Keratinocyte (primary cell): ENCODE measurements around the gene OR56A5. TPM values are rescaled to one million over a fixed set of nuclear protein-coding genes. Genes with fewer than 3 reads are reported as not detected.

Experiments
- DNase-seq: peaks from one replicate; pipeline ENCODE4 v3.0.0-alpha.2; 2011; ENCODE audit warnings: low read depth, missing footprints, low spot score
- FAIRE-seq: peaks from 2 replicates; lab custom pipeline; 2011; peaks lifted over from hg19 to GRCh38; lab: Jason Lieb, UNC
- H2AFZ ChIP-seq: 2 replicates; pipeline ENCODE4 v1.6.0; 2012; ENCODE audit warnings: low read length, control low read depth, inconsistent platforms; ENCODE audit not compliant: control insufficient read depth
- H3K27ac ChIP-seq: 2 replicates; pipeline ENCODE4 v1.5.1; 2011; ENCODE audit warnings: low read length; ENCODE audit not compliant: control insufficient read depth, insufficient read depth
- H3K27me3 ChIP-seq: 3 replicates; pipeline ENCODE4 v1.6.0; 2011; ENCODE audit warnings: low read length; ENCODE audit not compliant: control insufficient read depth, insufficient read depth; ENCODE audit errors: extremely low read depth
- H3K36me3 ChIP-seq, 2 experiments: 2 replicates in 1 of 2; 3 replicates in 1 of 2; pipeline ENCODE4 v1.5.1; 2011; ENCODE audit warnings: low read length in 2 of 2, mild to moderate bottlenecking in 1 of 2; ENCODE audit not compliant: control insufficient read depth in 2 of 2, insufficient read depth in 2 of 2; ENCODE audit errors: extremely low read depth in 1 of 2
- H3K4me1 ChIP-seq: 3 replicates; pipeline ENCODE4 v1.5.1; 2011; ENCODE audit warnings: low read length; ENCODE audit not compliant: control insufficient read depth, insufficient read depth; ENCODE audit errors: extremely low read depth
- H3K4me2 ChIP-seq: 3 replicates; pipeline ENCODE4 v1.6.0; 2011; ENCODE audit warnings: low read depth, low read length; ENCODE audit not compliant: control insufficient read depth, insufficient read depth; ENCODE audit errors: extremely low read depth
- H3K4me3 ChIP-seq, 3 experiments: fragments of 200-600 bp in 1 of 3; sonication (generic) in 1 of 3; 2 replicates in 2 of 3; 3 replicates in 1 of 3; pipeline ENCODE4 v1.5.1; 2011 to 2016; ENCODE audit warnings: low read length in 3 of 3, mild to moderate bottlenecking in 3 of 3, control low read depth in 2 of 3, inconsistent platforms in 1 of 3, low read depth in 1 of 3, mixed read lengths in 1 of 3, mixed run types in 1 of 3, moderate library complexity in 1 of 3; ENCODE audit not compliant: control insufficient read depth in 2 of 3, insufficient read depth in 2 of 3; ENCODE audit errors: extremely low read depth in 1 of 3
- H3K79me2 ChIP-seq: 2 replicates; pipeline ENCODE4 v1.6.0; 2012; ENCODE audit warnings: low read length; ENCODE audit not compliant: control insufficient read depth, insufficient read depth
- H3K9ac ChIP-seq: 3 replicates; pipeline ENCODE4 v1.6.0; 2011; ENCODE audit warnings: low read length; ENCODE audit not compliant: control insufficient read depth, insufficient read depth; ENCODE audit errors: extremely low read depth
- H3K9me1 ChIP-seq: 3 replicates; pipeline ENCODE4 v1.6.0; 2011; ENCODE audit warnings: low read length; ENCODE audit not compliant: control insufficient read depth, insufficient read depth; ENCODE audit errors: extremely low read depth
- H3K9me3 ChIP-seq: 2 replicates; pipeline ENCODE4 v1.5.1; 2012; ENCODE audit warnings: low read depth, low read length; ENCODE audit not compliant: control insufficient read depth
- H4K20me1 ChIP-seq: 3 replicates; pipeline ENCODE4 v1.6.0; 2011; ENCODE audit warnings: low read length; ENCODE audit not compliant: control insufficient read depth, insufficient read depth; ENCODE audit errors: extremely low read depth
- EZH2 ChIP-seq: IDR thresholded peaks from one replicate; pipeline ENCODE4 v1.6.1; 2012; ENCODE audit warnings: inconsistent platforms, mild to moderate bottlenecking, low read length, moderate library complexity
- dilution Hi-C: fragments of 300-500 bp; cut with MboI; formaldehyde crosslinking; loops from one replicate; pipeline ENCODE4 v1.7.0; 2020; ENCODE audit warnings: low sequenced_read_pairs; ENCODE audit not compliant: extremely low pct_ligation_motif_present
- polyA plus RNA-seq, 5 experiments: library from polyadenylated mRNA; depleted of rRNA in 3 of 5; stranded (reverse) in 3 of 5; stranded (forward) in 1 of 5; unstranded in 1 of 5; fragments of >200 nt; gene quantifications; 1 replicate in 1 of 5; 2 replicates in 3 of 5; 3 replicates in 1 of 5; pipeline versions ENCODE4 v1.2.1 to v1.2.3, GENCODE V29; 2011 to 2012; ENCODE audit warnings: missing spikeins in 2 of 5, low read depth in 1 of 5, low replicate concordance in 1 of 5
- TF ChIP-seq, protein P1 (sequence below), 3 experiments: IDR thresholded peaks in 1 of 3; conservative IDR thresholded peaks in 1 of 3; optimal IDR thresholded peaks in 1 of 3; 2 replicates in 2 of 3; 3 replicates in 1 of 3; pipeline versions ENCODE3 to v1.5.1; 2011; ENCODE audit warnings: low read length in 3 of 3, mild to moderate bottlenecking in 3 of 3, moderate library complexity in 2 of 3, control low read depth in 1 of 3, inconsistent platforms in 1 of 3; ENCODE audit not compliant: insufficient read depth in 2 of 3; ENCODE audit errors: extremely low read depth in 1 of 3

Gene OR56A5
- polyA plus RNA-seq, 1 donor (not counting 4 experiments of a cell fraction or from before 2014, with no cell fraction given), result not detected

DNA sequence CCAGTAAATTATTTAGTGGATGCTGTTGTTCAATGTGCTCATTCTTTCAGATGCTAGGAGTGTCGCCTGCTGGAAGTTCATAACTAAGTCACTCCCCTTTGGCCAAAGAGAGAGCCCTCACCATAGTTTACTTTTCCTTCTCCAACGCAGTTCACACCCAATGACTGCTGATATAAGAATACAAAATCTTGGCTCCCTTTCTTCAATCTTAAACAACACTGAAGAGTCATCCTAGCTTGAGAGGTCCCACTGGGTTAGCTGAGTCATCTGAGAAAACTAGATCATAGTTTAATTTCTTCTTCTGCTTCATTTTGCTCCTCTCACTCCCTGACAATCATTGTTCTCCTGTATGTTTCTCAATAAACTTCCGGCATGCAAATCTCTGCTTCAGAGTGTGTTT, 23.9 kb upstream of the OR56A5 start:
- TF ChIP-seq, protein P1, sequence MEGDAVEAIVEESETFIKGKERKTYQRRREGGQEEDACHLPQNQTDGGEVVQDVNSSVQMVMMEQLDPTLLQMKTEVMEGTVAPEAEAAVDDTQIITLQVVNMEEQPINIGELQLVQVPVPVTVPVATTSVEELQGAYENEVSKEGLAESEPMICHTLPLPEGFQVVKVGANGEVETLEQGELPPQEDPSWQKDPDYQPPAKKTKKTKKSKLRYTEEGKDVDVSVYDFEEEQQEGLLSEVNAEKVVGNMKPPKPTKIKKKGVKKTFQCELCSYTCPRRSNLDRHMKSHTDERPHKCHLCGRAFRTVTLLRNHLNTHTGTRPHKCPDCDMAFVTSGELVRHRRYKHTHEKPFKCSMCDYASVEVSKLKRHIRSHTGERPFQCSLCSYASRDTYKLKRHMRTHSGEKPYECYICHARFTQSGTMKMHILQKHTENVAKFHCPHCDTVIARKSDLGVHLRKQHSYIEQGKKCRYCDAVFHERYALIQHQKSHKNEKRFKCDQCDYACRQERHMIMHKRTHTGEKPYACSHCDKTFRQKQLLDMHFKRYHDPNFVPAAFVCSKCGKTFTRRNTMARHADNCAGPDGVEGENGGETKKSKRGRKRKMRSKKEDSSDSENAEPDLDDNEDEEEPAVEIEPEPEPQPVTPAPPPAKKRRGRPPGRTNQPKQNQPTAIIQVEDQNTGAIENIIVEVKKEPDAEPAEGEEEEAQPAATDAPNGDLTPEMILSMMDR (optimal IDR thresholded peaks at IDR 0.05 in 1 of 3, IDR thresholded peaks at IDR 0.05 in 1 of 3, conservative IDR thresholded peaks at IDR 0.05 in 1 of 3; ENCODE audit: extremely low read depth in 1 of 3, insufficient read depth in 2 of 3, low read length in 3 of 3), result no peak
- no peak for TF ChIP-seq EZH2
- FAIRE-seq, result no peak
- Histone ChIP-seq H3K9ac (no peak overlapping the region), H3K79me2 (no peaks in the 10 kb centered on the region), H3K27ac (no peak overlapping the region), H3K9me3 (no peaks in the 10 kb centered on the region), H3K27me3 (no peaks in the 10 kb centered on the region), H3K36me3 (no peaks in the 10 kb centered on the region), H3K9me1 (no peaks in the 10 kb centered on the region), H2AFZ (no peak overlapping the region), H3K4me2 (no peak overlapping the region), H3K4me1 (no peaks in the 10 kb centered on the region), H3K4me3 (no peak overlapping the region), H4K20me1 (no peaks in the 10 kb centered on the region)
- DNase-seq, result no peak
- dilution Hi-C loops, result no loop called here

DNA sequence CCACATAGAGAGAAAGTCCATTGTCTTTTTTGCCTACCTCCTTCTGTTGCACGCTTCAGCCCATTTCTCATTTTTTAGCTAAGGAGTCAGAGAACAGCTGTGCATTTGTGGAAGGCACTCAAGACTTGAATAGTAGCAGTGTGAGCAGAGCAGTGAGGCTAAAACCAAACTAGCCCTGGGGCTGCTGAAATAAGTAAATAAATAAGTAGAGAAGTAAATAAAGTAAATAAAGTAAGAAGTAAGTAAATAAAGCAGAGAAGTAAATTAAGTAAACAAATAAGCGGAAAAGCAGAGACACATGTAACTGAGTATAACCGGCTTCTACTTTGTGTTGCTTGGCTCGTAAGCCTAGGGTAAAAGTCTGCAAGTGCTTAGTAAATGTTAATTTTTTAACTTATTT, 20.9 kb upstream of the OR56A5 start:
- dilution Hi-C loops, result no loop called here
- no peak overlapping the region for H3K4me2 ChIP-seq
- TF ChIP-seq, protein P1 (optimal IDR thresholded peaks at IDR 0.05 in 1 of 3, IDR thresholded peaks at IDR 0.05 in 1 of 3, conservative IDR thresholded peaks at IDR 0.05 in 1 of 3; ENCODE audit: extremely low read depth in 1 of 3, insufficient read depth in 2 of 3, low read length in 3 of 3), result no peak
- no peak for TF ChIP-seq EZH2

More for the DNA sequence above, 20.9 kb upstream of the OR56A5 start:
- H3K9me3 ChIP-seq, result no peaks in the 10 kb centered on the region
- no peak overlapping the region for H2AFZ ChIP-seq
- no peaks in the 10 kb centered on the region for H3K9me1 ChIP-seq
- H3K27me3 ChIP-seq, result no peaks in the 10 kb centered on the region
- no peak overlapping the region for H3K27ac ChIP-seq
- no peak overlapping the region for H3K4me3 ChIP-seq
- no peaks in the 10 kb centered on the region for H3K79me2 ChIP-seq
- no peaks in the 10 kb centered on the region for H3K36me3 ChIP-seq
- no peak overlapping the region for H3K9ac ChIP-seq
- DNase-seq (no peak), FAIRE-seq (no peak)
- H4K20me1 ChIP-seq, result no peaks in the 10 kb centered on the region
- H3K4me1 ChIP-seq, result no peaks in the 10 kb centered on the region
